ENCODE data around the gene SARNP. TPM values are rescaled to one million over a fixed set of nuclear protein-coding genes. Genes with fewer than 3 reads are reported as not detected.

Gene SARNP
- total RNA-seq, 1 donor from 2014 or later, result 85.7 TPM

GRCh38 chr12:55746174-55746912, 71.2 kb downstream of the SARNP start:
- Mint-ChIP-seq H3K9me3 (ENCODE audit: low read depth) (no peaks in the 10 kb centered on the region), H3K27me3 (peaks cover 4% of the 10 kb centered on the region), H3K36me3 (ENCODE audit: insufficient read depth) (peaks cover 16% of the 10 kb centered on the region), H3K4me1 (ENCODE audit: low read depth) (peaks cover 44% of the 10 kb centered on the region), H3K4me3 (ENCODE audit: low read depth) (peak overlapping the region; percentile 95), H3K27ac (peak overlapping the region; percentile 92)
- TF ChIP-seq CTCF (IDR thresholded peaks at IDR 0.05; ENCODE audit: unreplicated experiment), result no peak
- no peak for DNase-seq (ENCODE audit: low spot score, unreplicated experiment)

DNA sequence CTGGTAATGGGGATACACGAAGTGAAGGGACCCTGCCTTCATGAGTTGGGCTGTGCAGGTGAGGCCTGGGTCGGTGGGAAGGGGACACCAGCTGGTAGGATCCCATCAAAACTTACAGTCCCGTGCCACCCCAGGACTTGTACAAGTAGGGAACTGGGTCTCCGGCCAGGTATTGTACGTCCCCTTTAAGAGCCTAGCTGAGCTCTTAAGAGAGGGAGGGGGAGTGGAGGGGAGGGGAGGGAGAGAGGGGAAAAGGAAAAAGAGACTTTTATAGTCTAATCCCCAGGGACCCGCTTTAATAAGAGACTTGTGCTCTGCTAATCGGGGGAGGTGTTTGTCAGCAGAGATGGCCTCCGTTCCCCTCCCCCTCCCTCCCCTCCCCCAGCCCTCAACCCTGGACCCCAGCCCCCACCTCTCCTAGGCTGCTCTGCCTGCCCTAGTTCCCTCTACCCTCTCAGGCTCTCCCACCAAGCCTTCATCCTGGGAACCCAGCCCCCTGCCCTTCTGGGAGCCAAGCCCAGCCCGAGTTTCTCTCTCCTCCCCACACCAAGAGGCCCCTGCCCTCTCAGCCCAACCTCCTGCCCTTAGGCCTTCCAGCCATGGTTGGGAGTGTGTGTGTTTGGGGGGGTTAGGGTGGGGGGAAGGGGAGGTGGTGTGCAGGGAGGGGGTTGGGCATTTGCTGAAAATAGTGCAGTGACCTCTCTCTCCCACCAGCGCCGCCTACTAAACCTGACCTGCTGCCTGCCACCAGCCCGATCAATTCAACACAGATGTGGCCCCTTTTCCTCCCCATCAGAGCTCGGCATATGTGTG, 72.0 kb downstream of the SARNP start:
- H3K27ac Mint-ChIP-seq, result peak overlapping the region; percentile 96
- H3K4me1 Mint-ChIP-seq (ENCODE audit: low read depth), result peaks cover 44% of the 10 kb centered on the region
- peaks cover 4% of the 10 kb centered on the region for H3K27me3 Mint-ChIP-seq
- DNase-seq (ENCODE audit: low spot score, unreplicated experiment), result peak; percentile 62
- no peaks in the 10 kb centered on the region for H3K9me3 Mint-ChIP-seq (ENCODE audit: low read depth)
- H3K4me3 Mint-ChIP-seq (ENCODE audit: low read depth), result peak overlapping the region; percentile 95
- H3K36me3 Mint-ChIP-seq (ENCODE audit: insufficient read depth), result peaks cover 16% of the 10 kb centered on the region
- TF ChIP-seq CTCF (IDR thresholded peaks at IDR 0.05; ENCODE audit: unreplicated experiment), result peak; percentile 34

- H3K36me3 Mint-ChIP-seq (ENCODE audit: insufficient read depth), result peaks cover 13% of the 10 kb centered on the region
- peak overlapping the region; percentile 95 for H3K4me3 Mint-ChIP-seq (ENCODE audit: low read depth)
- no peak for TF ChIP-seq CTCF (IDR thresholded peaks at IDR 0.05; ENCODE audit: unreplicated experiment)
- DNase-seq (ENCODE audit: low spot score, unreplicated experiment), result no peak
- H3K9me3 Mint-ChIP-seq (ENCODE audit: low read depth), result no peaks in the 10 kb centered on the region
- H3K27me3 Mint-ChIP-seq, result peaks cover 4% of the 10 kb centered on the region
- peaks cover 44% of the 10 kb centered on the region for H3K4me1 Mint-ChIP-seq (ENCODE audit: low read depth)
- H3K27ac Mint-ChIP-seq, result peak overlapping the region; percentile 96
These were observed 73.0 kb downstream of the SARNP start for GRCh38 chr12:55744340-55745030.

- Mint-ChIP-seq H3K4me1 (ENCODE audit: low read depth) (peaks cover 44% of the 10 kb centered on the region), H3K27me3 (peaks cover 4% of the 10 kb centered on the region), H3K27ac (peak overlapping the region; percentile 96), H3K36me3 (ENCODE audit: insufficient read depth) (peaks cover 6% of the 10 kb centered on the region), H3K9me3 (ENCODE audit: low read depth) (no peaks in the 10 kb centered on the region), H3K4me3 (ENCODE audit: low read depth) (peak overlapping the region; percentile 95)
- peak; percentile 29 for DNase-seq (ENCODE audit: low spot score, unreplicated experiment)
- TF ChIP-seq CTCF (IDR thresholded peaks at IDR 0.05; ENCODE audit: unreplicated experiment), result no peak
These were observed 73.9 kb downstream of the SARNP start for GRCh38 chr12:55743406-55744339.
